CD4-positive, alpha-beta T cell treated with Interleukin-17A for 4 hours (primary cell): Measurements from ENCODE around the gene KEAP1.

Source experiments
- DNase-seq: peaks from one replicate; pipeline ENCODE4 v3.0.0-alpha.2; 2020; ENCODE audit warnings: mixed read lengths

KEAP1 gene

DNA sequence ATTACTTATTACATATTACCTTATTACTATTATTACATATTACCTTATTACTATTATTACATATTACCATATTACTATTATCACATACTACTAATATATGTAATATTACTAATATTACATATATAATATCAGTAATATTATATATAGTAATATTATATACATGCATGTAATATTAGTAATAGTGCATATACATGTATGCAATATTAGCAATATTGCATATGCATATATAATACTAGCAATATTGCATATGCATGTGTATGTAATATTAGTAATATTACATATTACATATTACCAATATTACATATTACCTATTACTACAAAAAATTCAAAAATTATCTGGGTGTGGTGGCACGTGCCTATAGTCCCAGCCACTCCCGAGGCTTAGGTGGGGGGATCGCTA, 60.5 kb downstream of the KEAP1 start:
- DNase-seq, result no peak

DNA sequence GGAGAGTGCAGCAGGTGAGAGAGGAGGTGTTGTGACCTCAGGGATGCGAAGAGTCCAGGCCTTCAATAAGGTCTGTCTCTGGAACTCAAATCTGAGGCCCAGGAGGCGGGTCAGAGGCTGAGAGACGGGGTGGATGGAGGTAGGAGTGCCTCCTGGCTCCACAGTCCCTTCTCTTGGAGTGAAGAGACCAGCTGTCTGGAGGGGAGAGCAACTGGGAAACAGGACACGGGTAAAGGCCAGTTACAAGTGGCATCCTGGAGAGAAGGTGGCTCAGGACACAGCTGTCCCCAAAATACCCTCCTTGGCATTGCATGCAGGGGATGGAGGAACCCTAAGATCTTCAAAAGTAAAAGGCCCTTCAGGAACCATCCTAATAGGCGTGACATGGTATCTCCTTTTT, 63.6 kb downstream of the KEAP1 start:
- DNase-seq, result no peak
